ENCODE results near the gene ERH. TPM values are rescaled to one million over a fixed set of nuclear protein-coding genes. Genes with fewer than 3 reads are reported as not detected.

The ERH gene
- total RNA-seq, 4 donors from 2014 or later: 54.0 to 102 (median 79.5) TPM

- Histone ChIP-seq H3K27me3 (no peaks in the 10 kb centered on the region), H3K36me3 (peaks cover 0 to 40% (median 0%) of the 10 kb centered on the region in 3 donors), H3K4me3 (no peak overlapping the region), H3K9me3 (peaks cover 0 to 3% (median 0%) of the 10 kb centered on the region in 3 donors), H3K4me1 (no peaks in the 10 kb centered on the region), H3K27ac (no peak overlapping the region)
- TF ChIP-seq POLR2A (IDR thresholded peaks at IDR 0.05) (no peak), CTCF (IDR thresholded peaks at IDR 0.05) (no peak)
- intact Hi-C loops (cut with DNase I): no loop called here
- DNase-seq: no peak
- 0 to 95% methylated on average over 1 of the region's 1 CpG for WGBS, 2 donors
These were observed 25.0 kb downstream of the ERH start for GRCh38 chr14:69373104-69373503.

- no peak for DNase-seq
- no peak overlapping the region for H3K4me3 ChIP-seq
- TF ChIP-seq CTCF (IDR thresholded peaks at IDR 0.05) (no peak), POLR2A (IDR thresholded peaks at IDR 0.05) (no peak)
- no peak overlapping the region for H3K27ac ChIP-seq
- WGBS, 2 donors: 100% methylated on average over 3 of the region's 3 CpGs
- H3K4me1 ChIP-seq: no peaks in the 10 kb centered on the region
- H3K36me3 ChIP-seq: peaks cover 0 to 32% (median 0%) of the 10 kb centered on the region in 3 donors
- H3K9me3 ChIP-seq: peaks cover 0 to 3% (median 0%) of the 10 kb centered on the region in 3 donors
- intact Hi-C loops (cut with DNase I): no loop called here
- H3K27me3 ChIP-seq: no peaks in the 10 kb centered on the region
These were observed 26.0 kb downstream of the ERH start for GRCh38 chr14:69372146-69372545.

GRCh38 chr14:69370061-69370460 lies 28.0 kb downstream of the ERH start:
- Histone ChIP-seq H3K4me3 (no peak overlapping the region), H3K9me3 (no peaks in the 10 kb centered on the region), H3K36me3 (peaks cover 0 to 11% (median 0%) of the 10 kb centered on the region in 3 donors), H3K27me3 (peaks cover 0 to 3% (median 0%) of the 10 kb centered on the region in 4 donors), H3K27ac (no peak overlapping the region), H3K4me1 (no peaks in the 10 kb centered on the region)
- TF ChIP-seq POLR2A (IDR thresholded peaks at IDR 0.05): no peak
- TF ChIP-seq CTCF (IDR thresholded peaks at IDR 0.05): no peak
- 63 to 90% methylated on average over 2 to 3 of the region's 5 CpGs for WGBS, 2 donors
- DNase-seq: no peak
- intact Hi-C loops (cut with DNase I): no loop called here

GRCh38 chr14:69368381-69368780 lies 29.7 kb downstream of the ERH start:
- Histone ChIP-seq H3K27ac (no peak overlapping the region), H3K9me3 (no peaks in the 10 kb centered on the region), H3K4me3 (no peak overlapping the region), H3K36me3 (peaks cover 0 to 9% (median 0%) of the 10 kb centered on the region in 3 donors), H3K27me3 (peaks cover 0 to 6% (median 0%) of the 10 kb centered on the region in 4 donors), H3K4me1 (no peaks in the 10 kb centered on the region)
- WGBS, 2 donors: 100% methylated on average over 1 of the region's 1 CpG
- intact Hi-C loops (cut with DNase I): no loop called here
- TF ChIP-seq POLR2A (IDR thresholded peaks at IDR 0.05): no peak
- TF ChIP-seq CTCF (IDR thresholded peaks at IDR 0.05): no peak
- no peak for DNase-seq

- Histone ChIP-seq H3K27ac (no peak overlapping the region), H3K4me1 (no peaks in the 10 kb centered on the region), H3K36me3 (no peaks in the 10 kb centered on the region), H3K9me3 (no peaks in the 10 kb centered on the region), H3K4me3 (no peak overlapping the region), H3K27me3 (peaks cover 0 to 6% (median 0%) of the 10 kb centered on the region in 4 donors)
- no peak for DNase-seq
- intact Hi-C loops (cut with DNase I): no loop called here
- WGBS, 2 donors: 90 to 93% methylated on average over 4 of the region's 4 CpGs
- TF ChIP-seq POLR2A (IDR thresholded peaks at IDR 0.05) (no peak), CTCF (IDR thresholded peaks at IDR 0.05) (no peak)
These were observed 31.3 kb downstream of the ERH start for GRCh38 chr14:69366761-69367160.
